Neutrophil (primary cell): Measurements from ENCODE around the gene ZNF682.
"Not testable (repeated sequence)": the region's sequence is repeated elsewhere in the genome, so short reads cannot be mapped to it uniquely, and the experiment has no call there.

Experiments used
- H3K27ac ChIP-seq: fragments of 200-600 bp; sonication (generic); 2 replicates; pipeline ENCODE4 v1.5.1; 2016; ENCODE audit warnings: mild to moderate bottlenecking, moderate library complexity
- H3K27me3 ChIP-seq: fragments of 200-600 bp; sonication (generic); 2 replicates; pipeline ENCODE4 v1.6.0; 2016; ENCODE audit warnings: mild to moderate bottlenecking
- H3K36me3 ChIP-seq: fragments of 200-600 bp; sonication (generic); 2 replicates; pipeline ENCODE4 v1.5.1; 2017
- H3K4me1 ChIP-seq, 2 experiments: fragments of 200-600 bp in 1 of 2; sonication (generic) in 1 of 2; 1 replicate in 1 of 2; 2 replicates in 1 of 2; pipeline versions ENCODE4 v1.5.1 to v1.6.1; 2013 to 2016; ENCODE audit warnings: low read depth in 1 of 2, low read length in 1 of 2, mild to moderate bottlenecking in 1 of 2, moderate library complexity in 1 of 2; ENCODE audit not compliant: control insufficient read depth in 1 of 2, insufficient read depth in 1 of 2
- H3K4me3 ChIP-seq, 2 experiments: fragments of 200-600 bp in 1 of 2; sonication (generic) in 1 of 2; 1 replicate in 1 of 2; 2 replicates in 1 of 2; pipeline ENCODE4 v1.5.1; 2013 to 2016; ENCODE audit warnings: low read depth in 1 of 2, low read length in 1 of 2, mild to moderate bottlenecking in 1 of 2, moderate library complexity in 1 of 2
- H3K9me3 ChIP-seq: fragments of 200-600 bp; sonication (generic); 2 replicates; pipeline ENCODE4 v1.5.1; 2016
- TF ChIP-seq, protein P1 (sequence below): fragments of 200-600 bp; sonication (generic); IDR thresholded peaks from 2 replicates; pipeline ENCODE4 v1.5.1; 2016; ENCODE audit warnings: antibody characterized with exemption

ZNF682 gene

DNA sequence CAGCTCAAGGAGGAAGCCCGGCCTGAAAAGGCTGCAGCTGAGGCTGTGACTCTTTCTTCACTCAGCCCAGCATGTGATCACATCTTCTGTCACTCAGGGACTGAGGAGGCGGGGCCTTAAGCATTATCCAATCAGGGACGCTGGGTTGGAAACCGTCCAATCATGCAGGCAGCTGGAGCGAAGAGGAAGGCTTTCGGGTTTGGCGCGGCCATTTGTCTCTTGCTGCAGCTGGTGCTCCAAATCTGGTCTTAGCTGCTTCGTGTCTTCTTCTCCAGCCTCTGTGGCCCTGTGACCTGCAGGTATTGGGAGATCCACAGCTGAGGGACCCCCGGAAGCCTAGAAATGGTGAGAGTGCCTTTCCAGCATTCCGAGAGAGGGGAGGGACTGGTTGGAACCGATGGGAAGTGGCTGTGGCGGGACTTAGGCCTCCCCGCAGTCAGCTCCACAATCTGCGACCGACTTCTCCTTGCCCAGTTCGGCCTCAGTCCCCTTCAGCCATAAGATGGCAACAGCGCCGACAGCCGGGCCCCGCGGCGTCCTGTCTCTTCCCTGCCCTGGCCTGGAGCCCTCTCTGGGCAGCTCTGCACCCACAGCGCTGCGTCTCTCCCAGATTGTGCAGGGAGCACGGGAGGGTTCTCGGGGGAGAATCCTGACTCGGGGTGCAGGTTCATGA, 38.6 kb upstream of the ZNF682 start, which contains the start of gene ZNF90:
Gene ZNF90, plus strand, starts transcription at position 210 of the 673 bp plus-strand sequence. Its CDS starts 133 bp downstream, at position 343.
- peak within 1 kb of the TSS; percentile 59 to 74 for H3K4me3 ChIP-seq
- peaks cover 15 to 18% of the 10 kb centered on the region in 2 experiments for H3K4me1 ChIP-seq
- no peaks in the 10 kb centered on the region for H3K9me3 ChIP-seq
- TF ChIP-seq, protein P1, sequence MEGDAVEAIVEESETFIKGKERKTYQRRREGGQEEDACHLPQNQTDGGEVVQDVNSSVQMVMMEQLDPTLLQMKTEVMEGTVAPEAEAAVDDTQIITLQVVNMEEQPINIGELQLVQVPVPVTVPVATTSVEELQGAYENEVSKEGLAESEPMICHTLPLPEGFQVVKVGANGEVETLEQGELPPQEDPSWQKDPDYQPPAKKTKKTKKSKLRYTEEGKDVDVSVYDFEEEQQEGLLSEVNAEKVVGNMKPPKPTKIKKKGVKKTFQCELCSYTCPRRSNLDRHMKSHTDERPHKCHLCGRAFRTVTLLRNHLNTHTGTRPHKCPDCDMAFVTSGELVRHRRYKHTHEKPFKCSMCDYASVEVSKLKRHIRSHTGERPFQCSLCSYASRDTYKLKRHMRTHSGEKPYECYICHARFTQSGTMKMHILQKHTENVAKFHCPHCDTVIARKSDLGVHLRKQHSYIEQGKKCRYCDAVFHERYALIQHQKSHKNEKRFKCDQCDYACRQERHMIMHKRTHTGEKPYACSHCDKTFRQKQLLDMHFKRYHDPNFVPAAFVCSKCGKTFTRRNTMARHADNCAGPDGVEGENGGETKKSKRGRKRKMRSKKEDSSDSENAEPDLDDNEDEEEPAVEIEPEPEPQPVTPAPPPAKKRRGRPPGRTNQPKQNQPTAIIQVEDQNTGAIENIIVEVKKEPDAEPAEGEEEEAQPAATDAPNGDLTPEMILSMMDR: no peak
- peak within 1 kb of the TSS; percentile 63 for H3K27ac ChIP-seq
- no peaks in the 10 kb centered on the region for H3K27me3 ChIP-seq
- no peaks in the 10 kb centered on the region for H3K36me3 ChIP-seq

DNA sequence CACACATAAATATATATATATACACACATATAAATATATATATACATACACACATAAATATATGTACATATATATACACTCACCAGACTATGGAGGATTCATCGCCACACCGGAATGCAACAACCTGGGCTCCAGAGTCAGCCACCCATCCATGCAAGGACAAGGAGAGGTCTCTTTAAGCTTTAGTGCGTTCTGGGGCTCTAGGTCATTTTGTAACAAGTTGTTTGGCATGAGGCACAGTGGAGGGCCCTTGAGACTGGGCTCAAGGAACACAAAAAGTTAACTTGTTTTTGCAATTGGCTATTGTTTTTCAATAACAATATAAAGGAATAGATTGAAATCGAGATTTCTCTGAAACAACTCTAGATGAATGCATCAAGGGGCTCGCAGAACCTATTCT, 33.6 kb upstream of the ZNF682 start:
- no peak overlapping the region for H3K27ac ChIP-seq
- H3K9me3 ChIP-seq: no peaks in the 10 kb centered on the region
- peaks cover 7% of the 10 kb centered on the region for H3K27me3 ChIP-seq
- H3K4me1 ChIP-seq: peaks cover 3 to 5% of the 10 kb centered on the region in 2 experiments
- no peak overlapping the region for H3K4me3 ChIP-seq
- TF ChIP-seq, protein P1: no peak
- no peaks in the 10 kb centered on the region for H3K36me3 ChIP-seq

DNA sequence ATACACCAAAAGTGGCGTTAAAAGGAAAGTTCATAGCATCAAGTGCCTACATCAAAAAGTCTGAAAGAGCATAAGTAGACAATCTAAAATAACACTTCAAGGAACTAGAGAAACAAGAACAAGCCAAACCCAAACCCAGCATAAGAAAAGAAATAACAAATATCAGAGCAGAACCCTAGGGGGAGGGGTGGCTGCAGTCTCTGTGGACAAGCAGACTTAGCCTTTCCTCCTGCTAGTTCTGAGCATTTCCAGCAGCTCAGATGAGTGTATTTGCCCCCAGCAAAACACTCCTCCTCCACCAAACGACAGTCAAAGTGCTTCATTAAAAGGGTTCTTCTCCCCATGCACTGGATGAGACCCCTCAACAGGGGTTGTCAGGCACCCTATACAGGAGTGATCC, 31.4 kb upstream of the ZNF682 start:
- TF ChIP-seq, protein P1: no peak
- H3K27me3 ChIP-seq: peaks cover 11% of the 10 kb centered on the region
- no peak overlapping the region for H3K4me3 ChIP-seq
- no peaks in the 10 kb centered on the region for H3K4me1 ChIP-seq
- H3K27ac ChIP-seq: no peak overlapping the region
- no peaks in the 10 kb centered on the region for H3K36me3 ChIP-seq
- peaks cover 14% of the 10 kb centered on the region for H3K9me3 ChIP-seq

DNA sequence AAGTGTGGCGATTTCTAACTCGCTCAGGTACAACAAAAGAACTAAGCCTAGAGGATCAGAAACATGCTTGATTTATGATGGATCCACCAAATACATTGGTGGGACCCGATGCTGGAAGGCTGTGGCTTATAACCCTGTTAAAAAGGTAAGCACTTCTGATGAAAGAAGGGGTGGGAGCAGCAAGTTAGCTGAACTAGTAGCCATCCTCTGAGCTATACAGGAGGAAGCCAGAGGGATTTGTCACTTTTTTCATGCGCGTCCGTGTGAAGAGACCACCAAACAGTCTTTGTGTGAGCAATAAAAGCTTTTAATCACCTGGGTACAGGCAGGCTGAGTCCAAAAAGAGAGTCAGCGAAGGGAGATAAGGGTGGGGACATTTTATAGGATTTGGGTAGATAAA, 29.3 kb upstream of the ZNF682 start:
- peaks cover 14% of the 10 kb centered on the region for H3K9me3 ChIP-seq
- H3K36me3 ChIP-seq: not testable (repeated sequence)

DNA sequence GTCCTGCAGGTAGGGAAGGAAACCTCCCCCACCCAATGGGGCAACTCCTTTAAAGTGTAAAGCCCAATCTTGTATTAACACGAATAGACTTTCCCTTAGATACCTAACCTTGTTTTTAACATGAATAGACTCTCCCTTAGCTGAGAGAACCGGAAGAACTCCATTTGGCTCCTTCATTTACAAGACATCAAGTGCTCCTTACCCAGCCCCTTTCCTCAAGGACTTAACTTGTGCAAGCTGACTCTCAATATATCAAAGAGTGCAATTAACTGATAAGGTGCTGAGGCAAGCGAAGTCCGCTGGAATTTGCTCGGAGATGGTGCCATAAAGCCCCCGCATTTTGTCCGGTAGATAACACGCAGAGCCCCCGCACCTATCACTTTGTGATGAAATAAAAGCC, 28.6 kb upstream of the ZNF682 start:
- H3K27ac ChIP-seq: no peak overlapping the region
- H3K4me1 ChIP-seq: no peaks in the 10 kb centered on the region
- H3K4me3 ChIP-seq: no peak overlapping the region
- TF ChIP-seq, protein P1: no peak
- H3K9me3 ChIP-seq: peaks cover 14% of the 10 kb centered on the region
- no peaks in the 10 kb centered on the region for H3K36me3 ChIP-seq
- peaks cover 11% of the 10 kb centered on the region for H3K27me3 ChIP-seq

More for the DNA sequence above, 29.3 kb upstream of the ZNF682 start:
- not testable (repeated sequence) for H3K27ac ChIP-seq, H3K4me1 ChIP-seq, H3K4me3 ChIP-seq
- peaks cover 11% of the 10 kb centered on the region for H3K27me3 ChIP-seq

DNA sequence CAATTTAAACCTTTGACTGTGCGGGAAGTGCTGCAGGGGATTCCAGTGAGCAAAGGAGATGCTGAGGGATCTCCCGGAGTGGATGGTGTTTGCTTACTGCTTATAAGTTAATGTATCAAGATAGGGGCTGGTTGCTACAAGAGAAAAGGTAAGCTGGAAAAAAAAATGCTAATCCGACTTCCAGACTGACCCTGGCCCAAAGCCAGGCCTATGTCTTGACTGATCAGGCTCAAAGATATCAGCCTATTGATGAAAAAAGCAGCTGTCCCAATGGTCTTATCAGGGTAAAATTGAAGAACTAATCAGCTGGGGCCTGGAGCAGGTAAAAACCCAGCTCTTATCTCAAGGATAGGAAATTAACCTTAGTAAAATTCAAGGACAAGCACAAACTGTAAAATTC, 27.6 kb upstream of the ZNF682 start:
- Histone ChIP-seq H3K4me1 (no peaks in the 10 kb centered on the region), H3K27ac (no peak overlapping the region), H3K36me3 (no peaks in the 10 kb centered on the region), H3K9me3 (peaks cover 14% of the 10 kb centered on the region), H3K27me3 (peaks cover 11% of the 10 kb centered on the region), H3K4me3 (no peak overlapping the region)
- TF ChIP-seq, protein P1: no peak
